ENCODE data around the gene WEE2.

WEE2 gene

DNA sequence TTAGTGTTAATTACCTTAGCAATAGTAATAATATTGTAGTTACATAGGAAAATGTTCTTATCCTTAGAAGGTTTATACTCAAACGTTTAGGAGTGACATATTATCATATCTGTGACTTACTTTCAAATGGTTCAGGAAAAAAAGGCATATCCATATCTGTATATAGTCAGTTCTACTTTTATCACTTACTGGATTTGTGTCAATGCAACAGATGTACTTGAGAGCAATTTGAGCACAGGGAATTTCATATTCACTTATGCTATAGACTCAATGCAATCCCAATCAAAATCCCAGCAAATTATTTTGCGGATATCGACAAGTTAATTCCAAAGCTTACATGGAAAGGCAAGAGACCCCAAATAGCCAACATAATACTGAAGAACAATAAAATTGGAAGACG, 16.2 kb upstream of the WEE2 start:
- no peak for DNase-seq

DNA sequence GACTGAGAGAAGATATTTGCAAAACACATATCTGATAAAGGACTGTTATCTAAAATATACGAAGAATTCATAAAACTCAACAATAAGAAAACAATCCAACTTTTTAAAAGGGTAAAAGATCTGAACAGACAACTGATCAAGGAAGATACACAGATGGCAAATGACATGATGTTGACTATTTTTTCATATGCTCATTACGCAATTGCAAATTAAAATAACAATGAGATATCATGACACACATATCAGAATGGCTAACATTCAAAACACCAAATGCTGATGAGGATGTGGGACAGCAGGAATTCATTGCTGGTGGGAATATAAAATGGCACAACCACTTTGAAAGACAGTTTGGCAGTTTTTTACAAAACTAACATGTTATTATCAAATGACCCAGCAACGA, 15.1 kb upstream of the WEE2 start:
- no peak for DNase-seq

DNA sequence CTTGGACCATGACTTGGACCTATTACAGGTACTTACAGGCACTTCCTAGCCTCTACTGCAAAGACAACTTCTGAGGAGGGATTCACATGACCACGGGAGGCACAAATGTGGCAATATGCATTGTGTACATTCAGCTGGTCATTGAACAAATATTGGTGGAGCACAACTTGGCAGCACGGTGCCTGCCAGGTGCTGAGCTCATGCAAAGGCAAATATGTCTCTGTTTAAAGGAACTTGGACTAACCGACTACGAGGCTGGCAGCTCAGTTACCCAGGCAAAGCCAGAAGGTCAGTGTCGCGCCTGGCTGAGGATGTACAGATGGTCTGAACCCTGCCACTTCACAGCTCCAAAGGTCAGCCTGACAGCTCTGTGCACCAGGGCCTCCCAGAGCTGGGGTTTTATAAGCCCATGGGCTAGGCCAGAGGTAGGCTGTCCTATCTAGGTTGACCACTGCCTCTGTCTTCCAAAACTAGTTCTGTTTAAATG, 12.3 kb upstream of the WEE2 start:
- DNase-seq, result peak; percentile 58

DNA sequence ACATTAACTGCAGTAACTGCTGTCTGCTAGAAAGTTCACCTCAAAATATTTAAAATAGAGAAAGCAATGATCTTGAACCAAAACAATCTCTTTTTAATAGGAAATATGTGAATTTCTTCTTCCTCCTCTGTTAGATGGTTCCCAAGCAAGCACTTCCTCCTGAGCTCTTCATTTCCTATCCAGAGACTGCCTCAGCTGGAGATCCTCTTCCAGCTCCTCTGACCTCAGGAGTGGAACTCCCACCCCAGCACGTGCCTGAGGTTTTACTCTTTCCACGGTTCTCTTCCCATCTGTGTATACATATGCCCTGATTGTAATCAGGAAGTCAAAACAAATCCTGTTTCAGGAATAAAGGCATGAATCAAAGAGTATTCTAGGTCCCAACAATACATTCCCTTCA, 11.8 kb upstream of the WEE2 start:
- DNase-seq, result no peak

DNA sequence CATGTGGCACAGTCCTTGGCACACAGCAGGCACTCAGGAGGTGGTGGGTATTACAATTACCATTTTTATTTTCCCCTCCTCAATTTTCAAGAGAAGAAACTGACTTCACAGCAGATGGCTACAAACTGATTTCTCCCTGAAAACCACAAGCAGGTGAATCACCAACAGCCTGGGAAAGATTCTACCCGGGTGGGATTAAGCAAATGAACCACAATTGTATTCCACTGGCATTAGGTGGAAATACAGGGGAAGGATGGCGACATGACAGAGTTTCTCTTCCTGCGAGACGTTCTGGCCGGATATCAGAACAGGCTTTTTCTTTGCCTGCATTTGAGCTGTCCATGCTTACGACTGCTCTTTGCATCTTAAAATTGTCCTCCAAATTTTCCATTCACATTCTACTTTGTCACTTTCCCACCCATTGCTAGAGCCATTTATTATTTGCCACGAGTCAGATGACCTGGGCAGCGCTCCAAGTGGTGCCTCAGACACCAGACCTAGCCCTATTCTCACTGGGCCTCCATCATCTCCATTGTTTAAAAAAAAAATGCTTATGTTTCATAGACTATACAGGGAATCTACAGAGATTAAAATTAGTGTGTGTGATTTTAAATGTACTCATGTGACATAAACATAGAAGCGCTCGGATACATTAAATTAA, 10.8 kb upstream of the WEE2 start:
- no peak for DNase-seq

DNA sequence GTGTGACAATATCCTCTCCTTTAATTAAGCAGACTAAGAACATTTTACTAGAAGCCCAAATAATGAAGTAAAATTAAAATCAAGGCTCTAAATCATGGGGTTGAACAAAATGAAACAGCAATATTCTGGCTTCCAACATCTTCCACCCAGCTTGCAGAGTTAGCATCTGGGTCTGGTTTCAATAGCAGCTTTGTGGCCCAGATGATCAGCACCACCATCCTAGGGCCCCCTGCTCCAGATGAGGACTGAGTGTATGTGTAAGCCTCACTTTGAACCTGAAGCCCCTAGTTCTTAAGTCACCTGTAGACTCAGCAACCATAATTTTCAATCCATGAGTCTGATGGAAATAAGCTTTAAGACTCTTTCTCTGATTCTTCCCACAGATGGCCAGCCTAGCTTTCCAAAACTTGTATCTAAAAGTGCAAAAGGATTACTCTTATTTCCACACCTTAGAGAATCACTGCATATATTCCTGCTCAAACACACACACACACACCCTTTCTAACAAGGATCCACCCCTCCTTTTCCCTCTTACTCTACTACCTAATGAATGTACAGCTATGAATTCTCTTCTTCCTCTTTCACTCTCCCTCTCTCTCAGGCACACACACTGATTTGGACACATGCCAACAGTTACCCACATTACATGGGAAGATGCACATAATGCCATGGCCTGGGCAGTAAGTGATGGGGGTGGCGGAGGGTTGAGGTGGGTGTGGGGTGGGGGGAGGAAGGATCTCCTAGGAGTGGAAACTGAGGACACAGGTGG, 9.7 kb upstream of the WEE2 start:
- no peak for DNase-seq

DNA sequence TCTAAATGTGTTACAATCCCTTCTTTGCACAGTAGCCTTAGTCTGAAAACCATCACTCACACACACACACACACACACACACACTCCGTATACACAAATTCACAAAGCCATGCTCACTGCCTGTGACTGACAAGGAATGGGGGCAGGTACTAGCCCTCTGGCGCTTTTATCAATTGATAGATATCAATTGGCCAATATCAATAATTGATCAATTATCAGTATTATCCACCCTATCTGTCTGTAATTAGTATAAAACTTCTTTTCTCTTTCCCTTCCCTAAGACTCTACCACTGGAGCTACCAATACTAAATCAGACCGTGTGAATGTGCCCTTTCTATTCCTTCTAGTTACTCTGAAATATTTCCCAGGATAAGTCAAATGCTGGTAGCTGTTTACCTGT, 8.3 kb upstream of the WEE2 start:
- no peak for DNase-seq

DNA sequence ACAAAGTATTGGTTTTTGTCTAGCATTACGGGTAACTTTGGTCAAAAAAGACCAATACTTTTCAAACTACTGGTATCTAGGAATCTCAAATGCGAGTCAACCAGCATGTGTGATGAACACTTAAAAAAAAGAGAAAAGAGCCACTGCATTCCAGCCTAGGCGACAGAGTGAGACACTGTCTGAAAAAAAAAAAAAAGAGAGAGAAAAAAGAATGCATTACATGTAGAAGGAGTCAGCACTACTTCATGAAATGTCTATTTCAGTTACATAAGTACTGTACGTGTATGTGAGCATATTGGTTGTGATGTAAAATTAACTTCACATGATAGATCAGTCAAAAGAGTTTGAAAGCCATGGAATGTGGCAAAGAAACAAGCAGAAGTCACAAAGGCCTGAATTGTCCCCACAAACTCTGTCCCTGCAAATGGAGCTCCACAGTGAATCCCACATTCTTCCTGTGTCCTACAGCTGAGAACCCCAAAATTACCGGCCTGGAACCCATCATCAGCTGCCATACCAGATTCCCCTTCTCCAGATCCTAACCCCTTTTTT, 7.8 kb upstream of the WEE2 start:
- DNase-seq, result no peak

DNA sequence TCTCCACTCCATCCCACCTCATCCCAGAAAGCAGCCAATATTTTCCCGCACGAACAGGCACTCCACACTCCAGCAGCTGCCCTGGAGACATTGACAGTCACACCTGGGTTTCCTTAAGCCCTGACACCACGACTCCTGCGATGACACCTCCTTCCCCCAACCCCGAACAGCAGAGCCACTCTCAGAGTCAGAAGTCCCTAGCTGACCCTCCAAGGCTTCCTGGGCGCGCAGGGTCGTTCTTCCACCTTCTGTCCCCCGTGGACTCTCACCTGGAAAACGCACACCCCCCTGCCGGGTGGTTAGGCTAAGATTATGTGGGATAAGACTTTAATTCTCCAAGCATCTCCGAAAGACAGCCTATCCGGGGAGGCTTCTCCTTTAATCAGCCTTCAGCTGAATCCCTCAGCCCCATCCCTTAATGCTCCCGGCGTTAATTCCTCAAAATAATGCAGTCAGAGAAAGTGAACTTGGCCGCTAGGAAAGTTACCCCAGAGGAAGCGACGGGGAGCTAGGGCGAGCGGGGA, 7.2 kb upstream of the WEE2 start:
- no peak for DNase-seq

DNA sequence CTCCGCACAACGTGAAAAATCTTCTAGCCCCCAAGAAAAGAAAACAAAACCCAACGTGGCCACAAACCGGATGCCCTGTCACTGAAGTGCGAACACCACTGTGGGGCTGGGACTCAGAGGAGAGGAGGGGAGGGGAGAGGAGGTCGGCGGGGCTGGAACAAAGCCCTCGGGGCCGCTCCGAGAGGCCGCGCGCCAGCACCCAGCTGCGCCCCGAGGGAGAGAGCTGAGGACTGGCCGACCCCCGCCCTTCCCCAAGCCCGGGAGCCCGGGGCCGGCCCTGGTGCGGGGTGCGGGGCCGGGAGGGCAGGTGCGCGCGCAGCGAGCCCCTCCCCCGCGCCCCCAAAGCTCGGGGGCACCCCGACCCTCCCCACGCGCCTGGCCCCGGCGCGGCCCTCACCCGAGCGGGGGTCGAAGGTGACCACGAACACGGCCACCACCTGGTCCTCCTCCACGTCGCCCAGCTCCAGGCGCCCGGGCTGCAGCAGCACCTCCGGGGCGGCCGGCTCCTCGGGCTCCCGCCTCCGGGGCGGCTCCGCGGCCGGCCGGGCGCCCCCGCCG, 6.6 kb upstream of the WEE2 start:
- DNase-seq, result no peak

DNA sequence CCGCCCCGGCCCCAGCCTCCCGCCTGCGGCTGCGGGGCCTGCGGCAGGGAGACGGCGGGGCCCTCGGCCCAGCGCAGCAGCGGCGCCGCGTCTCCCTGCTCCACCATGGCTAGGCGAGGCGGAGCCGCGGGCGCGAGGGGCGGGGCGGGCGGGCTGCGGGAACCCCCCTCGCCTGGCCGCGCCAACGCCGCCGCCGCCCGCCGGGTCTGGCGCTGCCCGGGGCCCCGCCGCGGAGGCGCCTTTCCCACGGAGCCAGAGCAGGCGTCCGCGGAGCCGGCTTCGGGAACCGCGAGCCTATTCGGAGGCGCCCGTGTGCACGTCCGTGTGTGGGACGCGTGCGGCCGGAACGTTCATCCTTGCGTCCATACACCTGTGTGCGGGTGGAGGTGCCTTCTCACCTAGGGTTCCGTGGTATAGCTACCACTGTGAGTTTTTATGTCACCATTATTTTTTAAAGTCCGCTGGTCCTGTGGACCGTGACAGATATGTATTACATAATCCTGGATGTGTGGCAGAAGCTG, 6.0 kb upstream of the WEE2 start, which contains the start of gene DENND11:
Gene DENND11 (minus strand): TSS at position 120 of the 521 bp plus-strand sequence. CDS start 13 bp downstream, at position 107.
- DNase-seq, result peak; percentile 50

DNA sequence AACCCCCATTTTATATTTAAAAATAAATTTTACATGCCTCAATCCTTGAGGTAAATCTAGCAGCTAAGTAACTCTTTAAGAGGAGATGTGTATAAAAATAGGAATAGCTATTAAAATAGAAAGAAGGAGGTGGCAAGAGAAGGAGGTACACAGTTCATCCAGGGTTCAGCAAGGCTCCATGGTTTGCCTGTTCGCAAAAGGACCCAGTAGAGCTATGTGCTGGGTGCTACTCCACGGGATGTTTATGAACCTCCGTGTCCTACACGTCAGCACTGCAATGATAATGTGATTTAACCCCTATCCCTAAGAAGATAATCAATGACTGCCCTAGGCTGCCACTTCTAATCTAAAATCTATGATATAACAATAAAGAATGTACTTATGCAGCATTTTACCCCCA, 5.3 kb upstream of the WEE2 start:
- no peak for DNase-seq

DNA sequence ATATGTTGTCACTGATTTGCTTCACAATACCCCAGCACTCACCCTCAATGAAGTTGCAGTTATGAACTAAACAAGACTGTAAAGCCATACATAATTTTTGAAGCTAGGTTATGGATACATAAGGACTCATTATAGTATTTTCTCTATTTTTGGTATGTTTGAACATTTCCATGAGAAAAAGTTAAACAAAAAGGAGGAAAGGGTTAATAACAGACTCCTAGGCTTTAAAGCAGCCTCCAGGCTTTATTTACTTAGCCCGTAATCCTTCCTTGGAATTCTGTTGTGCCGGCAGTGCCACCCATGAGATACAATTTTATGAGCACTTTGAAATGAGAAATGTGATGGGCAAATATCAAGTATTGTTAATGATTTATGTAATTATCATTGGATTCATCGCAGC, 4.0 kb upstream of the WEE2 start:
- no peak for DNase-seq

DNA sequence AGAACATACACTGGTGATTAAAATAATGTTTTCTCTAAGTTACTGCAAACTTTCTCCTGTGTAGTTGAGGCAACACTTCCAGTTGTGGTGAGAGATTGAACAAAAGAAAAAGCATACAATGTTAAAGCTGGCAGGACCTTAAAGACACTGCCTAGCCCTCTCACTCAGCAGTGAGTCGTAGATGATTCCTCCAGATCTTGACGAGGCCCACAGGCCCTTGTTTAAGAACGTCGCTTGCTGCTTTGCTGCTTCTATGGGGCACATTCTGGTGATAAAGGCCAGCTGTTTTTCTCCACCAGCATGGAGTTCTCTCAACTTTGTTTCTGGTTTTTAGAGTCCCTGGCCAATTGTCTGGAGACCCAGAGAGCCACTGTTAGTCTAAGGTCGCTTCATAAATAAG, 3.4 kb upstream of the WEE2 start:
- no peak for DNase-seq

DNA sequence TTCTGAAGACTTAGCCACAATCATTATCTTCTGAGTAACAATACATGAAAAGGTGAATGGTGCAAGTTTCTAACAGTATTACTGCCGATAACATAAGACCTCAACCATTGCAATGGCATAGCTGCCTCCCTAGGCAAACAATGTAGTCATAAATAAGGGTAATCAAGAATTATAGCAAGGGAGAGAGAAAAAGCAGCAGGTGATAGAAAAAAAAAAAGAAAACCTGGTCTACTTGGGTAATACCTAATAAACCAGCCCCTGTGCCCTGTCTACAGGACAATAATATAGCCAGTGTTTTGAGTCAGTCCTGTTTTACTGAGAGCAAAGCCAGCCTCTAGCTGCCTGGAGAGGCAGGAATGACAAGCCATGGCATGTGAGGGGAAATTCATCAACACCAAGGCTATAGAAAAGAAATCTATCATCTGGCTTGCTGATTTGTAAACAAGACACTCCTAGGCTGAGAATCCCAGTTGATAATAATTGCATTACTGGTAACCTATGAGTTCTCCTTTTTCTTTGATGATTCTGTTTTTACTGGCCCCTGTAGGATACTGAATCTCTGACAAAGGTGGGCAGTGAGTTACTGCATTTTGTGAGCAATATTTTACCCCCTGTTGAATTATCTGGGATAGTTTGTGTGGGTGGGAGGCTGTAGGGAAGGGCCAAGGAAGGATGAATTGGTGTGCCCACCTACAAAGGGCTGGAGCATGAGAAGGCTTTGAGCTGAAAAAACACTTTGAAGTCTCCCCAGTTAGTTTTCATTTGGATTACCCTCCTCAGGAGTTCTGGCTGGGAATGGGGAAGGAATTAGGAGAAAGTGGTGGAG, 1.7 kb upstream of the WEE2 start:
- no peak for DNase-seq

DNA sequence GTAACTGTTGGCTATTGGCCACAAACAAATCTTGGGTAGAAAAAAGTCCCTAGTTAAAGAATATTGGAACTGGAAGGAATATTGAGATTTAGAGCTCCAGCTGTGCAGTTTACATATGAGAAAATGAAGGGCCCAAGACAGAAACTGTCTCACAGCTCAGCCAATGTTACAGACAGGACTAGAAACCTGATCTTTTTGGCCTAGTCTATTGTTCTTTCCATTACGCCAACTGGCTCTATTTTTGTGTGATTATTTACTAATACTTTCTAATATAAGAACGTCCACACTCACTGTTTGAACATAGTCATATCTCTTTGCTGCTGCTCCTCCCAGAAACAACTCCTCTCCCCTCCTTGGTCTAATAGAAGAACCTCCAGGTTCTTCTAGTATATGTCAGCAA, 1.2 kb downstream of the WEE2 start:
- DNase-seq, result no peak

DNA sequence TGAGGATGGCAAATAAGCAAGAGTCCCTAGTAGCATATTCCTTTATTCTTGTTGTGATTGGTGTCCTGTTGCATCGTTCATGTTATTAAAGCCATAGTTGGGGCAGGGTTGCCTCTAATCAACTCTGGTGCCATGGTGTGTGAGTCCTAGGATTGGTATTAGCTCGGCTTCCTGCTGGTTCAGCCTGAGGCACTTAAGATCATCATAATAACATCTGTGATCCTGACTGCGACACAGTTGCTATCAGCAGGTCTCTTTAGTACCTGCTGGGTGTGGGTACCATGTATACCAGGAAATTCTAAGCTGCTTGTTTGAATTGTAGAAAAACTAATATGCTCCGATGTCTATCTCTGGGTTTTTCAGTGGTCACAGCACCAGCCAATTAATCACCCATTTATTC, 1.6 kb downstream of the WEE2 start:
- DNase-seq, result no peak

DNA sequence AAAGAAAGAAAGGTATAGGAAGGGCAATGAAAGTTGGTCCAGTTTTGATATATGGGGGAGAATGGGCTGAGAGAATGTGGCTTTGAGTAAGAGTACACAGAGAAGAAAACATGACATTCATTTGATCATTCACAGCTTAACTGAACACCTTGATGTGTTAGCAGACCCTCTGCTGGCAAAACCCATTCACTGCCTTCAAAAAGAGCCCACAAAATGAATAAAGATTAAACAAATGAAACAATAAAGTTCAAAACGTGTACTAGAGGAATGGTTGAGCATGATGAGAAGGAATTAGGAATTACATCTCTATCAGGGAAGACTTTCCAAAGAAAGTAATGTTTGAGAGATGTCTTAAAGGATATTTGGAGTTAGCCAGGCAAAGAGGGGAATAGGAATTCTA, 2.1 kb downstream of the WEE2 start:
- DNase-seq, result no peak

DNA sequence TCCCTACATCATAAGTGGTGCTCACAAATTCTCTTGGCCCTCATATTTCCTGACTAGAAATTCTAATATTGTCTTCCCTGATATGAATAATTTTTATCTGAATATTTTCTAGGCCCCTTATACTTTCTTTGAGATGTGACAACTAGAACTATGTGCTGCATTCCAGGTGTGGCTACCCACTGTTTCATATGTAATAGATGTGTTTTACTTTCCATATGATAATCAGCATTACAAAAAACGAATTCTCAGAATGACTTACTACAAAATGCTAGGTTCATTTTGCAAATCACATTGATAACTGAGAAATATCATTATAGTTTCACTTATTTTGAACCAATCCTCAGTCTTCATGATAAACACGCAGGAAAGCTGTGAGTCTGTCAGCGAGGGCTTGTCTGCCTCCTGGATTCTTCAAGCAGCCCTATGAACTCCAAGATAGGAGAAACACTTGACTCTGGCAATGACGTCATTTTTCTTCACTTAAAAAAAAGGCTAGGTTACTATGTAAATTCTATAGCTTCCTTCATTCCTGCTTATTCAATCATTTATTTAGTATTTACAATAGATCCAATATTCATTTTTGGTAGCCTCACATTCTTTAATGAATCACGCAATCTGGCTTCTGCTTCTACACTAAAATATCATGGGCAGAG, 4.6 kb downstream of the WEE2 start:
- DNase-seq, result no peak

DNA sequence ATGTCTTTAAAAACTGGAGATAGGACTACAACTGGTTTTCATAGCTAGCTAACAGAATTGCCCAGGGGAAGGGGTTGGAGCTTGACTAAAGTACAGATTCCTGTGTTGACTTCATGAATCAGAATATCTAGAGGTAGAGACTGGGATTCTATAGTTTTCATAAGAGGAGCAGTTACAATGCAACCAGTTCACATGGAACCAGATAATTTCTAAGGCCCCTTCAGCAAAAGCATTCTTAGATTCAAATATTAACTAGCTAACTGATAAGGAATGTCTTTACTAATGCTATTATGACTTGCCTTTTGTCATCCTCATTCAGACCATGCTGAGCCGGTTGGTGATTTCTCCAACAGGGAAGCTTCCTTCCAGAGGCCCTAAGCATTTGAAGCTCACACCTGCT, 5.7 kb downstream of the WEE2 start:
- DNase-seq, result no peak

DNA sequence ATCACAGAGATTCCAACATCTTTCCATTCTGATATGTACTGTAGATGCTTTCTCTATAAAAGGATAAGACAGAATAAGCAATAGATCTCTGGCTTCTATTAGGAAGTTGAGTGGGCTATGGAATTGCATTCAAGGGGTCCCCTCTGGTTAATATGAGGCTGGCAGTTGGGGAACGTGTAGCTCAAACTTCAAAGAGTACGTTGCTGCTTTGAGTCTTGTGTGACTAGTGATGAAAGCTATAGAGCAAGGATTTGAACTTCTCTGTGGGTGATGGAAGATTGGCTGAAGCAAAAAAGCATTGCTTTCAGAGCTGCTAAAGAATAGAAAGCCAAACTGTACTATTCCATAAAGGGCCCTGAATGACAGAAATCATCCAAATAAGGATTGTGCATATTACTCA, 6.4 kb downstream of the WEE2 start:
- no peak for DNase-seq

DNA sequence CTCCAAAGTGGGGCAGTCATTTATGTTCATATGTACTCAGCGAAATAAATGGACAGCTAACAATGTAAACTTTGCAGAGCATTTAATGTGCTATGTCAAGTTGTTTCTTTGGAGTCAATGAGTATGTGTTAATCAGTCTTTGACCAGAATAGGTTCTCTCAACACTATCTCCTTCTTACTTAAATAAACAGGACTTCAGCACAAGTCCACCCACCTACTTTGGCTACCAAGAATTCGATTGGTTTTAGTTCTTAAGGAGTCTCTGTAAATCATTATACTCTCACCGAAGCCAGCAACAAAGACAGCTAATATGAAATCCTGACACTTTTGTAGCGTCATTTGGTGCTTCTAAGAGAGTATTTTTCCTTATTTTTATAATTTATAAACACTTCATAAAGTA, 6.9 kb downstream of the WEE2 start:
- no peak for DNase-seq

Data from NCI-H774 (cell line).